Esophagus mucosa (tissue), 1 donor: ENCODE measurements around the gene MRAP2. TPM values are rescaled to one million over a fixed set of nuclear protein-coding genes. Genes with fewer than 3 reads are reported as not detected.

Experiments used
- ATAC-seq: fragments of 200-7000 bp; cut with Tn5 transposase; one replicate; pipeline ENCODE4 v1.9.1; 2020
- total RNA-seq: library from RNA; stranded (reverse); gene quantifications from one replicate; pipeline ENCODE4 v1.2.4, GENCODE V29; 2023
- donor health status: DM: yes; HTN: yes; CAD: no.

Gene MRAP2, protein sequence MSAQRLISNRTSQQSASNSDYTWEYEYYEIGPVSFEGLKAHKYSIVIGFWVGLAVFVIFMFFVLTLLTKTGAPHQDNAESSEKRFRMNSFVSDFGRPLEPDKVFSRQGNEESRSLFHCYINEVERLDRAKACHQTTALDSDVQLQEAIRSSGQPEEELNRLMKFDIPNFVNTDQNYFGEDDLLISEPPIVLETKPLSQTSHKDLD
- 1.0 TPM for total RNA-seq

DNA sequence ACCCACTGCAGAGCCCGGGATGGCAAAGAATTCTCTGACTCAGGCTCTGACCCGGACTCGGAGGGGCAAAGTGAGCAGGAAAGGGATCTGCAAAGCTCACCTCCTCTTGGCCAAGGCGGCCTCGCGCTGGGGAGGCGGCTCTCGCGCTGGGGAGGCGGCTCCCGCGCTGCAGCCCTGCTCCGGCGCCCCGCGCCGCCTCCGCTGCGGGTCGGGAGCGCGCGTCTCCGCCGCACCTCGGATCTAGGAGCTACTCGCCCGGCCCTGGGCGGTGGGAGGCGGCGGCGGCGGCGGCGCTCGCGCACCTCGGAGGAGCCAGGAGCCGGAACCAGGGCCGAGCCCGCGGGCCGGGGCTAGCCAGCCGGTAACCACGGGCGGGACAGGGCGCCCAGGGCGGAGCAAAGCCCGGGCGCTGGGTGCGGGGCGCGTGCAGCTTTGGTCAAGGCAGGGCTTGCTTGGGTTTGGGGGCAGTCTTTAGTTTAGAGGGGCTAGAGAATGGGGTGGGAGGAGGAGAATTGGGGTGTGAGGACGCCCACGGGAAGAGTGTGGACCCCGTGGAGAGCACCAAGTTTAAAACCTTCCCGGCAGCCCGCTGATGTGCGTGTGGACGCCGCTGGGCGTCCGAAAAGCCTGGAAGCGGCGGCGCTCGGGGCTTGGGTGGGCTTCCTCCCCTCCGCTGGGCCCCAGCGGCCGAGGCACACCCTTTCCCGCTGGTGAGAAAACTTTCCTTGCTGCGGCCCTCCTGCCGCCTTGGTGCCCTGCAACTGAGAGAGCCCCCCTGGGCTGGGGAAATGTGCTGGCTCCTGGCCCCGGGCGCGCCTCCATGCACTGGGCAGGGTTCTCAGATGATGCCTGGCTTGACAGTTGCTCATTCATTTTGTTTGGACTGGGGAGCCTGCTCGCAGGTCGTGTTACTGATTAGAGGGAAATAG lies at the start of gene MRAP2:
MRAP2 (plus strand) TSS at position 250 of the 929 bp plus-strand sequence. CDS start 21,547 bp downstream, outside the sequence.
- ATAC-seq: peak; percentile 88

DNA sequence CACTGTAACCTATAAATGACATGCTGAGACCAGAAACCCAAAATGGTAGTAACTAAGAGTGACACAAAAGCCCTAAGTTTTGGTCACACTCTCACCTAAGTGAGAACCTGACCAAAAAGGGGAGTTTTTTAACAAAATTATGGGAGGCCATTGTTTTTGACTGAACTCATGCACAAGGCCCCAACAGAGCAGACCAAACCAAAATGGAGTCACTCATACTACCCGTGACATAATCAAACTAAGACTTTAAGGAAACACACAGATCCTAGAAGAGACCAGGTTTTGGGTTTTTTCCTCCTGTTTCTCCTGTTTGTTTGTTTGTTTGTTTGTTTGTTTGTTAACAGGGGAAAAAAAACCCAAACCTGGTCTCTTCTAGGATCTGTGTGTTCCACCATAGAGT lies 49.2 kb upstream of the MRAP2 start:
- ATAC-seq: no peak

DNA sequence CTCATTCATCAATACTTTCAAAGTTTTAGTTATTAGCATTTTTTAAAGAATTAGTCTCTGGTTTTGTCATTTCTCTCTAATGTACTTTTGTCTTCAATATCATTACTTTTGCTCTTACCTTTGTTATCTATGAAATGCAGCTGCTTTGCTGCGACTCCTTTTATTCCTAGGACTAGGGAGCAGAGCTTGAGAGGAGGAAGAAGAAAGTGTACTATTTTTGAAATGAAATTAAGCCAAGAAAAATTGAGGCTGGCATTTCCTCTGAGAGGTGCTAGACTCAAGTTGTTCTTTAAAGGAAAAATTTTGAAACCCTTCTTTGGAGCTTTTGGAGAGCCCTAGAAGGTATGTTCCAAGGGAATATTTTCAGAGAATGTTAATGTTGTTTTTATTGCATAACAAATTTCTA lies 48.3 kb upstream of the MRAP2 start:
- no peak for ATAC-seq

DNA sequence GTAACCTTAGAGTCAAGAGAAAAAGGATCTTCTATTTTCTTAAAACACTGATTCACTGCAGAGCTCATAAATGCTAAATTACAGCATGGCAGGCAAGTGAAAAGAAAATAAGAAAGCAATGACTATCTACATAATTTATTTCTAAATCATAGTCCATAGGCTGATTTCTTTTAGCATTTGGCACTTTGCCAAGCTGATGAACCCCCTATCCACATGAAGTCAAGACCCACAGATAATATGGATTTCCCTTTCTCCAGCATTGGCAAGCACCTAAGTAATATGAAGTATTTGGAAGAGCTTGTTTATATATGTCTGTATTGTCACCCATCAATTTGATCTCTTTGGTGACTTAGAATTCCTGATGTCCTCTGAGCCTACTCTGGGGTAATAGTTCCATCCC lies 47.9 kb upstream of the MRAP2 start:
- no peak for ATAC-seq

DNA sequence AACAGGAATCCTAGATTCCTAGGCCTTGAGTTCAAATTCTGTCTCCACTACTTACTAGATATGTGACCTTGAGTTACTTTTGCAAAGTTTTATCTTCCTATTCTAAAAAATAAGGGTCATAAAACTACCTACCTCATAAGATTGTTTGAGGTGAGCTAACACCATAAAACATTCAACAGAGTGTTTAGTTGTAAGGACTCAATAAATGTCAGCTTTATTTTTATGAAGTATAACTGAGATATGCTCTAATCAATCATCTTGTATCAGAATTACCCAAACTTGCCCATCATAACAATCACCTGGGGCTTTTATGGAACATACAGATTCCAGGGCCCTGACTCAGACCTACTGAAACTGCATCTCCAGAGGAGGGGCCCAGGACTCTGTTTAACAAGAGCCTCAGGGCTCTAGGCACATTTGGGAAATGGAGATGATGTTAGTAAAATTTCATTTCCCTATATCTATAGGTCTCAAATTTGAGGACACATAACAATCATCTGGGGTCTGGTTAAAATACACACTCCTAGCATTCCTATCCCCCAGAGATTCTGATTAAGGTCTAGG lies 35.5 kb upstream of the MRAP2 start:
- no peak for ATAC-seq

DNA sequence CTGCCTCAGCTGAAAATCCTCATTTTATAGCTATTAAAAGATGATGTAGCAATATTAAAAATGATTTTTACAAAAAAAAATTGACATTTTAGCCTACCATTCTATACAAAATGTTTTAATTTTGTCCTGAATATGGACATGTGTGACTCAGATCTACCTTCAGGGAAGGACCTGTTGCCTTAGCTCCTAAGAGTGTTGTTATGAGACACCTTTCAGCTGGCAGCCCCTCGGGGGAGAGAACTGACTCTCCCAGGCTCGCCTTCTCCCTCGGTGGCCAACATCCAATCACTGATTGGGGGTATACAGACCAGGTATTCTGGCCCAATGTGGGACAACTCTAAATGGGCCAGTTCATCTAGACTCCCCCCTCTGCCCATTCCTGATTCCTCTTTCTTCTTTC lies 32.5 kb upstream of the MRAP2 start:
- ATAC-seq: no peak

DNA sequence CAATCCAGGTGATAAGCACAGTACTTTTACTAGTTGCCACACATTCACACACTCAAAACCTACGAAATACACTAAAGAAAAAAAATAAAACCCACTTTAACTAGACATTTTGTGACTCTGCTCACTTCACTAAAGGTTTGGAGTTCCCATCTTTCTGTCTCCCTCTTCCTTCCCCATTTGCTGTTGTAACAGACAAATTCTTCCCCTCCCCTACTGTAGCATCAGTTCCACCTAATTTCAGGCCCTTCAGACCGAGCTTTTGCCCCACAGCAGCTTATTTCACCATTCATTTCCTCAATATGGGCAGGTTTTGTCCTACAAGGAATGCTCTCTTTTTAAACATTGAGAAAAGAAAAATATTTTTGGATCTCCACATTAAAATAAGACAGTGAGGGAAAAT lies 31.3 kb upstream of the MRAP2 start:
- ATAC-seq: no peak

DNA sequence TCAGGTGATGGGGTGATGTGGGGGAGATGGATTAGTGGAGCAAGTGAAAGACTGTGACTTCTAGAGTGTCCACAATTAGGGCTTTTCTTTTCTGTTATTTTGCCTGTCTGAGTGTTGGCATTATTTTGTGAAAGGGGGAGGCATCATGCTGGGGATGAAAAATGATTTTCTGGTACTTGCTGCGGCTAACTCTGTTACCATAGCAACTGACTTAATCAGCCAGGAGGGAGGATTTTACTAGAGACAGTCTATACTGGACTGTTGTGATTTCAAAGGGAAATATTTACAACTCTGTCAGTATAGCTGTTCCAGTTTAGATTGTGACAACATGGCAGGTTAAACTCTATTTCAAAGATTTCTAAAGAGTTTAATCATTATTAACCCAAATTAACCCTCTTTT lies 30.4 kb upstream of the MRAP2 start:
- ATAC-seq: no peak

DNA sequence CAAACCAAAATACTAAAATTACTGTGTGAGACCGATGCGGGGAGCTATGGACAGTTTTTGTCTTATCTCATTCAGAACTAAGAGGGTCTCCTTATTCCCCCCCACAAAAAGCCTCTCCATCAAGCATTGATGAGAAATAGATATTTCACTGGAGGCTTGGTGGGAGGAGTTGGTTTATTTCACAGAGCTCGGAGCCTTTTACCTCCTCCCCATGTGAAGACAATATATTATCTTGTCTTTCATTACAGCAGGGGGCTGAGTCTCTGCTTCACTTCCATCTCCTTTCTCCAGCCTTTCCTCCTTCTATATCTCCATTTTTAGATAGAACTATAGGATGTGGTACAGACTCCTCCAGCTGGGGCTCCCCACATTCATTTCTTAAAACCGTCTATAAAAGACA lies 29.9 kb upstream of the MRAP2 start:
- ATAC-seq: no peak

DNA sequence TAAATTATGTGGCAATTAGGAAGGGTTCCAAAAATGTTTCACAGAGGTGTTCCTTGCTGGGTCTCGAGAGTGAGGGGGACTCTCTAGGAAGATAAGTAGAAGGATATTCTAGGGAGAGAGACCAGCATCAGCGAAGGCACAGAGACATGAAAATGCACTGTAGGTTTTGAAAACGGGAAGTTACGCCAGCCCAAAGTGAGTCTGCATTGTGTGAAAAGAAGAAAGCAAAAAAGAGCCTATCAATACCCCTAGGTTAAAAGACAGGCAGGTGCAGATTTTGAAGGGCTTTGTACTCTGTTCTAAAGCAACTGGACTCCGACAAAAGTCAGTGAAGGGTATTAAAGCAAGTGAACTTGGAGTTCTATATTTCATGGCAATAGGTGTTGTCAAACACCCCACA lies 25.7 kb upstream of the MRAP2 start:
- no peak for ATAC-seq

DNA sequence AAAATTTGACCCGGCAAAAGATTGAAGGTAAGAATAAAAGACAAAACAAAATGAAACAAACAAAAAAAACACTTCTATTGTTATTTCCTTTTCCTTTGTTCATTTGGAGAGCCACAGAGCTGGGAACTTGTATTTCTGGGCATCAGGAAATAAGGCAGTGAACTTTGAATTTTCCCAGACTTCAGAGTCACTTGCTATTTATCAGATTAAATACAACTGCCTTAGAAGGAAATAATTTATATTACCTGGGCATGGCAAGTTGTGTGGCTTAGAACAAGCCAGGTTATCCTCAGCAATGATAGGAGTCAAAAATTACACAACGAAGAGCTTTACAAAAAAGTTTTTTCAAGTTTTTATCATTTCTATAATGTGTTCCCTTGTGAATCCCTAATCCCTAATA lies 20.2 kb upstream of the MRAP2 start:
- no peak for ATAC-seq

DNA sequence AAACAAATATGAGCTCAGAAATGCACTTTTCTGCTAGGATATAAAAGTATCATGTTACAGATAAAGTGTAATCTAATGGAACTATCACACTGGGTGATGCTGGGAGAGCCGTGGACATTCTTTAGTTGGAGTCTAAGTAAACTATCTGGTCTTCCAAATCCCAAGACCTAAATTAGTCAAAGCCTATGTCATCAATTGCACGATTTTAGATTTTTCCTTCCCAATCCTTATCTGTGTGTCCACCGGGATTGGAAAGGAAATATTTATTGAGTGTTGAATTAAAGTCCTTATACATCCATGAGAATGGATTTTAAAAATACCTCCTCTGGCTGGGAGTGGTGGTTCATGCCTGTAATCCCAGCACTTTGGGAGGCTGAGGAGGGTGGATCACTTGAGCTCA lies 19.6 kb upstream of the MRAP2 start:
- ATAC-seq: no peak

DNA sequence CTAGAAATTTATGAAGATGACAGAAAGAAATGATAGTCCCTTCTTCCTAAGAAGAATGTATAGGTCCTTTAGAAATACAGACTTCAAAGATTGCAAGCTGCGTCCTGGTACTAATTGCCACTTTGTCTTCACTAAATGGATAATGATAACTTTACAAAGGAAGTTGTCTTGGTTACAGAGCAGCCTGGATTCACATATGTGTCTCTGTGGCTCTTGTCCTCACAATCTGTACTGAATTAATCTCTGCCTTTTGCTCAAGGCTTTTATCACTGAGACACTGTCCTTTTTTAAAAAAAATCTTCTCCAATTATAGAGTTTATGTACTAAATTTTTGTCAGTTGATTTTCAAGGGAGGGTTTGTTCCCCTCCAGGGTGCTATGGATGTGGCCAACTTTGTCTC lies 17.5 kb upstream of the MRAP2 start:
- no peak for ATAC-seq

DNA sequence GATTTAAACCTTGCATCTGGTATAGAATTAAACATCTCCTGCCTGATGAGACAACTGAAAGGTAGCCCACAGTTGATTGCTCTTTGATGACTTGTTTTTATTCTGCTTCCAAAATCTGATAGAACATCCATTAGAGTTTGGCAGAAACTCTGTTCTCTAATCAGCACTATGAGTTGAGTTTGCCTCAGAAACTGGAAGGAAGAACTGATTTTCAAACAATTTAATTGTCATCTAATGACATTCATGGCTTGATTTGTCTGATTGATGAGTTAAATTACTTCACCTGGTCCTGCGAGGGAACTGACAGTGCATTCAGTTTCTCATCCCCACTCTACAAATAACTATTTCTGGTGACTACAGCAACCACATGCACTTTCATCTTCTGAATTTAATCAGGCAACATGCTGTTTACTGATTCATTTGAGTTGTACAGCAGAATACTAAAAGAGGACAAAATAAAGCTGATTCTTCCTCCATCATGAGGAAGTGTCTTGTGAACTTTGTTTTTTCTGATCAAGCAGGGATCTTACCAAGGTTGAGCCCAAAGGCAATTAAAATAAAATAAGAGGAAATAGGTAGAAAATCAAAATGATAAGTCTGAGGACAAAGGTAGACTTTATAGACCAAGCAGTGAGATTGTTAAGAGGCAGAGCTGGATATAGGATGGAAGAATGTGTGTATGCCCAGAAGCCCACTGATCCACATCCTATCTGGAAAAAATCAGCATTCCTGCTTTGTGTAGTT lies 15.7 kb upstream of the MRAP2 start:
- no peak for ATAC-seq

DNA sequence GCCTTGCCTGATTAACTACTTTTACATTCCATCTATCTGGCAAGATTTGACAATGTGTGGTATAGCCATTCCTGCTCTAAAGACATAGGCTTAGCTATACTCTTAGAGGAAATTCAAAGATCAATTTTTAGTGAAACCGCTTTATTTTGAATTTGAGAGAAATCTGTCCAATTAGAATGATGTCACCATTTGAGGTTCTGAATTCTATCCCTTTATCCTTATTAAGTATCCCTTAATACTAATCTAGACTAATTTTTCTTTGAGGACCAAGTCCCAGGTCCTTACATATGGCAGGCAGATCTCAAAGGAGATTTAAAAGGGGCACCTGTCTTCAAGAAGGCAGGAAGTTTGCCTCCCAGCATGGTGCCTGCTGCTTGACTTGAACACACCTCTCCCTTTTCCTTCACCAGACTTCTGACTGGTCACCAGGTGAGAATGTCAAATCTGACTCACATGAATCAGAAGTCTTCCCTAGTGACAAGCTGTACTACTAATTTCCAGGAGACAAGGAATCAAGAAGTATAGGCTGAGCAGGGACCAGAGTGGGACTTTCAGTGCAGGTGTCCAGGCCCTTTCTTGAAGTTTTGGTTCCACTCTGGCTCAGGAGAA lies 15.0 kb upstream of the MRAP2 start:
- ATAC-seq: peak; percentile 28

DNA sequence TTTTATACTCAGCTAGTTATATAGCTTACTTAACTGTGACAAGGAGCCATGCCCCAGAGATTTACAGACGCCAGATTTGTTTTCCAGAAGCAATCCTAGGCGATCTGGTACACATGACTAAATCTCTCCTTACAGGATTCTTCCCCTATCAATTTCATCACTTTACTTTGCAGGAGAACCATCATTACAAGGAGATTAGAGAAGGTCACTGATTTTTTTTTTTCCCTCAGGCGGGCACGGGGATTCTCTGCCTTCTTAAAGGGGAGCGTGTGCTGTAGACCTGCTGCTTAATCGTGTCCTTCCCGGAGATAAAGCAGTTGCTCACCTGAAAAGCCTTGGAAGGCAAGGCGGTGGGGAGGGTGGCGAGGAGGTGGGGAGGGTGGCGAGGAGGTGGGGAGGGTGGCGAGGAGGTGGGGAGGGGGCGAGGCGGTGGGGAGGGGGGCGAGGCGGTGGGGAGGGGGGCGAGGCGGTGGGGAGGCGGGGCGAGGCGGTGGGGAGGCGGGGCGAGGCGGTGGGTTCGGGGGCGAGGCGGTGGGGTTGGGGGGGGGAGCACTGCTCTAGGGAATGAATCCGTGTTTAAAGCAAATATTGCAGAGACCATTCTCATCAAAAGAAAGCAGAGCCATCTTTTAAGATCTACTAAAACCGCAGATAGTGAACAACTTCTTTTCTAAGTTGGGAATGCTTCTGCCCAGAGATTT lies 14.3 kb upstream of the MRAP2 start:
- ATAC-seq: no peak

DNA sequence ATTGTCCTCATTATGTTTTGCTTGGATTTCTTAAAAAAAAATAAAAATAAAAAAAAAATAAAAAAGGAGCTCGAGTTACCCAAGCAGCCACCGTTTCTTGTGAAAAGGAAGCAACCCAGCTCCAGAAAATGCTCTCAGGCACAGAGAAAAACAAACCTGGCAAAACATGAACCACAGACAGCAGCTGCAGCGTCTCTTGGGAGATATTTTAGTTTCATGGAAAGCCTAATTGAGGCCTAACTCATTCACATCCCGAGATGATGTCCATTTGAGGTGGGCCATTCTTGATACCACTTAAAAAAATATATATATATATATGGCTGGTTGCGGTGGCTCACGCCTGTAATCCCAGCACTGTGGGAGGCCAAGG lies 13.7 kb upstream of the MRAP2 start:
- no peak for ATAC-seq

DNA sequence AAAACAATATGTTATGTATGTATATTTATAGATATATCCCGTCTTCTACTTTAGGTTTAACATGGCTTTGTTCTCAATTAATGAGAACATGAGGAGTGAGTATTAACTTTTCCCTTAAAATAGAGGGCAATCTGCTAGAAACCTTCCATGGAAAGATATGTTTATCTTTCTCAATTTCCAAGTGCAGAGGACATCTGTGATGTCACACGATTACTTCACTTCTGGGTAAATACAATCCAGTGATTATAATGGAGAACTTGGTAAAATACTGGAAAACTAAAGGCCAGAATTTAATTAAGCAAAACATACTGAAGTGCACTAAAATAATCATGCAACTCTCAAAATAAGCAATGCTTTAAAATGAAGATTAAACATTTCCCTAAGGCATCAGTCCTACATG lies 11.9 kb upstream of the MRAP2 start:
- no peak for ATAC-seq

DNA sequence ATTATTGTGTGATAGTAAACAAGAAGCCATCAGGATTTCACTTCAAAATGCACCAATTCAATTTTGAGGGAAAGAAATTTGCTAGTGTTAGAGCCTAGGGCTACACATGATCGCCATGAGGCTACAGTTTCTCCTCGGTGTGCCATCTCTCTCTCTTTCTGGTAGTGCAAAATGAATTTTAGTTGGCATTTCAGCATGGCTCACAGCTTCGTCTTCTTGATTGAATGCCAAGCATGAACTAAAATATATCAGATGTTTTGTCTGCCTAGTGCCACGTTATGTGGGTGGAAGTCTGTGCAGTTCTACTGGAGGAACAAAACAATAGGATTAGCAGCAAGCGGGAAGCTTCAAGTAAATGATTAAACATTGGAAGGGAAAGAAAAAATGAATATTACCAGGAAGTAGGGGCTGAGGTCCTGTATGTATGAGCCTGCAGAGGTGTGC lies 6.8 kb upstream of the MRAP2 start:
- peak; percentile 28 for ATAC-seq

DNA sequence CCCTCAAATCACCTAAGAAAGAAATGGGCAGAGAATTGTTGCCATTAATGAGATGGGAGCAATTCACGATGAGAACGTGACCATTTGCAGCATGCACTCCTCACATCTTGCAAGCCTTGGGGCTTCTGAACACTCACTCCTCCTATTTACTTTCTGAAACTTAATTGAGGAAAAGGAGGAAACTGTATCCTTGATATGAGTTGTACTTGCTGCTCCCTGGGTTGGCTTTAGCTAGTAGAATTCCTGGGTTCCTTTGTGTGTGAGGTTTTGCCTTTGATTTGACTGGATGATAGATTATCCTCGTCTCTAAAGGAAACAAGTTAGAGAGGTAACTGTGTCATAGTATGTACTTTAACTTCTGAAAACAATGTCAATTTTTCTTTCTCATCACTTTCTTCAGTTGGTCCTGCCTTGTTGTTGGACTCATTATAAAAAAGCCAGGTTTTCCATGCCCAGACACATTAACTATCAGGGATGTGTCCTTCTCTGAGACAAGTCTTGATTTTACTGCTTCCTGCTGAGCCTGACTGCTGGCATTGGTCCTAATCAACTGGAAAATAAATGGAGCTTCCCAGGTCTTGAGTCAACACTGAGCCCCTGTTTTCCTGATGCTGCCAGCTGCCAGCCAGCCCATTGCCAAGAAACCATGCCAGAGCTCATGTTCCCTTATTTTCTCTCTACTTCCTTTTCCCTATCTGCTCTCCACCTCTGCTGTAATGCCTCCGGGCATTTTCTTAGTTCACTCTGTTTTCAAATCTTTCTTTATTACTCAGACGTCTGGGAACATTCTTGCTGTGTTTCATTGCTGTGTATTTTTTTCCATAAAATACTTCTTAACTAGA lies 6.0 kb upstream of the MRAP2 start:
- peak; percentile 56 for ATAC-seq

DNA sequence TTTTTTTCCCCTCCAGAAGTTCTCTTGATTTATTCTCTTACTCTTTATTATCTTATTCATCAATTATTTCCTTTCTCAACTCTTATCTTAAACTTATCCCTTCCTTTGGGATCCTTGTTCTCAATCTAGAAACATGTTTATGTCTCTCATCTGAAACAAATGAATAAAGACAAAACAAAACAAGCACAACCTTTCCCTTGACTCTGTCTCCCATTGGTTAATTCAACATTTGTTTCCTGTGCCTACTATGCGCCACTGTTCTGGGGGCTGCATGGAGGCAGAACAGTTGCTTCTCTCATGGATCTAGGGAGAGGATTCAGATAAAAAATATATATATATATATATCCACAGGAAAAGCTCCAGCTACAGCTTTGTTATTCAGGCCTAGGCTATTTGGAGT lies 5.2 kb upstream of the MRAP2 start:
- no peak for ATAC-seq
